NCI-H345 treated with DMSO at 0.1 percent for 48 hours (cell line): Measurements from ENCODE around the gene NAB1.
"Not testable (repeated sequence)": the region's sequence is repeated elsewhere in the genome, so short reads cannot be mapped to it uniquely, and the experiment has no call there.

Source experiments
- DNase-seq: peaks from one replicate; lab custom pipeline; 2025; ENCODE audit not compliant: unreplicated experiment; lab: John Stamatoyannopoulos, UW

NAB1 gene, protein sequence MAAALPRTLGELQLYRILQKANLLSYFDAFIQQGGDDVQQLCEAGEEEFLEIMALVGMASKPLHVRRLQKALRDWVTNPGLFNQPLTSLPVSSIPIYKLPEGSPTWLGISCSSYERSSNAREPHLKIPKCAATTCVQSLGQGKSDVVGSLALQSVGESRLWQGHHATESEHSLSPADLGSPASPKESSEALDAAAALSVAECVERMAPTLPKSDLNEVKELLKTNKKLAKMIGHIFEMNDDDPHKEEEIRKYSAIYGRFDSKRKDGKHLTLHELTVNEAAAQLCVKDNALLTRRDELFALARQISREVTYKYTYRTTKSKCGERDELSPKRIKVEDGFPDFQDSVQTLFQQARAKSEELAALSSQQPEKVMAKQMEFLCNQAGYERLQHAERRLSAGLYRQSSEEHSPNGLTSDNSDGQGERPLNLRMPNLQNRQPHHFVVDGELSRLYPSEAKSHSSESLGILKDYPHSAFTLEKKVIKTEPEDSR

DNA sequence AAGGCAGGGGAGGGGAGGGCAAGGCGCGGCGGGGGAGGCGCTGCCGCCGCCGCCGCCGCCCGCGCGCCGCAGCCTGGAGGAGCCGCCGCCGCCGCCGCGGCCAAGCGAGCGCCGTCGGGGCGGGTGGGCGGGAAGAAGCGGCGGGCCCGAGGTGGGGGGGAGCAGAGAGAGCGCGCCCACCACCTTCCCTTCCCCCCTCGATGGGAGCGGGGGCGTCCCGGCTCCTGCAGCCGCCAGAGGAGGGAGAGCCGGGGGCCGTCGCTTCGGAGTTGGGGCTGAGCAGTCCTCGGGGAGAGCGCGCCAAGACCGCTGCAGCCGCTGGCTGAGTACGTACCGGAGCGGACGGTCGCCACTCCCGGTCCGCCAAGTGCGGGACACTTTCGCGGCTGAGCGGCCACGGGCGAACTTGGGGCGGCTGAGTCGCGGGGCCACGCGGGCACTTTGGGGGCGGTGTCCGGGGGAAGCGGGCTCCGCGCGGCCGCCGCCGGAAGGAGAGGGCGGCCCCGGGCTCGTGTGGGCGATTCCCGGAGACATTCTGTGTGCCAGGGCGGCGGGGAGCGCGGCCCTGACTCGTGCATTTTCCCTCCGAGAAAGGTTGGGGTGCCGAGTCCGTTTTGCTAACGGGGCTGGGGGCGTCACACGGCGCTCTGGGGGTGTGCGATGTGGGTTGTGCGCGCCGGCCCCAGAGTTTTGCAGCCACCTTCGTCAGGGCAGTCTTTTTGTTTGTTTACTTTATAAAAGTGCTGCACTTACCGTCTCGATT, at the start of gene NAB1:
NAB1 (plus strand) TSS at position 49 of the 763 bp plus-strand sequence. CDS start 10,094 bp downstream, outside the sequence.
- DNase-seq, result peak; percentile 56

DNA sequence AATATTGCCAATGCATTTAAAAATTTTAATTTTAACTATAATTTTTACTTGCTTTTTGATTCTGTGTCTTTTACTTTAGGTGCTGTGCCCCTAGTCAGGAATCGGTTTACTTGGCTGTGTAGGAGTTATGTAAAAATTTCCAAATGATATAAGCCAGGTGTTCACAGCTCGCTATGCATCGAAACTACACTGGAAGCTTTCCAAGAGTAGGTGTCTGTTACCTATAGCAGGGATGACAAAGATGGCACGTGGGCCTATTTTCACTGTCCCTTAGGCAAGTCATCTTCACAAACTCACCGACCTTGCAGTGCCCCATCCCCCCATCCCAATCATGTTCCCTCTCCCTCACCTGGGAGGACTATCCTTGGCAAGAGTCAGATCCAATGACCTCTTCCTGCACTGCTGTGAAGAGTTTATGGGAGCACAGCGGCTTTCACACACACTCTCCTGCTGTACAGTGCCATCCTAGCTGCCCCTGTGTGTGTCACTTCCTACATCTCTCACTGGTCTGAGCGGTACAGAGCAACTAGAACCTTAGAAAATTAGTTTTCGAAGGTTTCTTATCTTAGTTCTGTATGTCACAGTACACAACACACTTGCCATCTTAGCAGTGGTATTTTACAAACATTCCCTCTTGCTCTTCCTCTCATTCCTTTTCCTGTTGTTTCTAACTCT, 49.2 kb upstream of the NAB1 start:
- no peak for DNase-seq

DNA sequence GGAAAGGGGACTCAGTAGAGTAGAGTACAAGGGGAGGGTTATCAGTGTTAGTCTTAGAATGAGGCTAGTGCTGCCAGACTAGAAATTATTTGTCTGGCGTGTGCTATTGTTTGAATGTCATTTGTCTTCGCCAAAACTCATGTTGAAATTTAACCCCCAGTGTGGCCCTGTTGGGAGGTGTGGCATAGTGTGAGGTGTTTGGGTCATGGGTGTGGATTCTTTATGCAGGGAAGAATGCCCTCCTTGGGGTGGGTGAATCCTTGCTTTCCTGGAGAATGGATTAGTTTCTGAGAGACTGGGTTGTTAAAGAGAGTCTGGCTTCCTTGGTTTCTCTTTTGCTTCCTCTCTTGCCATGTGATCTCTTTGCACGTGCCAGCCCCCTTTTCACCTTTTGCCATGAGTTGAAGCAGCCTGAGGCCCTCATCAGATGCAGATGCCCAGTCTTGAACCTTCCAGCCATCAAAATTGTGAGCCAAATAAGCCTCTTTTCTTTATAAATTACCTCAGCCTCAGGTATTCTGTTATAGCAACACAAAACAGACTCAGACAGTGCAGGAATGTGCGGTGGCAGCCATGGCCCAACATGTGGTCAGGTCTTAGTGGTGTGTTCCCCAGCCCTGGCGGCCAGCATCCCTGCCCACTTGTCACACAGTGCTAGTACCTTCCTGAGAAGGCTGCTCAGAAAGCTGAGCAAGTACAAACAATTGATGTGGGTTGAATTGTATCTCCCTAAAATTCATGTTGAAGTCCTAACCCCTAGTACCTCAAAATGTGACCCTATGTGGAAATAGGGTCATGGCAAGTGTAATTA, 48.4 kb upstream of the NAB1 start:
- DNase-seq, result no peak

DNA sequence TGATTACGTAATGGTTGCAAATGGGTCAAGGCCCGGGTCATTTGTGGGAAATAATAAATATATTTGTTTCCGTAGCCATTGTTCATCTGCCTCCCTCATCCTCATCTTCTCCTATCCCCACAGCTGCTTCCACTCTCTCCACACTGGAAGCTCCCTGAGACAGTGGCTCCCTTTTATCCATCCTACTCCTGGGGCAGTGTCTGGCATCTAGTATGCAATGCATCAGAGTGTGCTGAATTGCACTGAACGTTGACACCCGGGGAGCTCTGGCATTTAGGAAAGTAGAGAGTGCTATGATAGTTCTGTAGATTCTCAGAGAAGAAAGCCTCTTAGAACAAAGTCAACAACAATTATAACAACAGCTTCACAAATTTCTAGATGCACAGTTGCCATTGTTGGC, 45.5 kb upstream of the NAB1 start:
- no peak for DNase-seq

DNA sequence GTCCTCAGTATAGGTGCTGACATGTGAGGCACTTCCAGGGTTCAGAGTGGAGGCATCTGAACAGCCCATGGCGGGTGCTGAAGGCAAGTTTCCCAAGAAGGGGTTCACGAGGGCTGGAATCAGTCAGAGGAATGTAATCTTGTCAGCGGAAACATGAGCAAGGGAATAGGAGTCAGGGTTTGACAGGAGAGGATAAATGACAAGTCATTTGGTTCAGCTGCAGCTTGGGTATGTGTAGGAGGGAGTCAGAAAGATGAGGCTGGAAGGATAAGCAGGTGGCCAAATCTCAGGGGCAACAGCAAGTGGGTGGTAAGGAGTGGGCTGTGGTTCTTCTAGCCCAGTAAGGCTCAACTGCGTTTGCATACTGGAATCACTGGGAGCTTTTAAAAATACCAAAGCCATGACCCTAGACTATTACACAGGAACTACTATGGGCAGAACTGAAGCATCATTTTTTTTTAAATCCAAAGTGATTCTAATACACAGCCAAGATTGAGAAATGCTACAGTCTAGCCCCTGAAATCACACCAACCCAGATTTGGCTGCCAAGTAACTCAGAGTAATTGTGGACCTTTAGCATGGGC, 41.8 kb upstream of the NAB1 start:
- no peak for DNase-seq

DNA sequence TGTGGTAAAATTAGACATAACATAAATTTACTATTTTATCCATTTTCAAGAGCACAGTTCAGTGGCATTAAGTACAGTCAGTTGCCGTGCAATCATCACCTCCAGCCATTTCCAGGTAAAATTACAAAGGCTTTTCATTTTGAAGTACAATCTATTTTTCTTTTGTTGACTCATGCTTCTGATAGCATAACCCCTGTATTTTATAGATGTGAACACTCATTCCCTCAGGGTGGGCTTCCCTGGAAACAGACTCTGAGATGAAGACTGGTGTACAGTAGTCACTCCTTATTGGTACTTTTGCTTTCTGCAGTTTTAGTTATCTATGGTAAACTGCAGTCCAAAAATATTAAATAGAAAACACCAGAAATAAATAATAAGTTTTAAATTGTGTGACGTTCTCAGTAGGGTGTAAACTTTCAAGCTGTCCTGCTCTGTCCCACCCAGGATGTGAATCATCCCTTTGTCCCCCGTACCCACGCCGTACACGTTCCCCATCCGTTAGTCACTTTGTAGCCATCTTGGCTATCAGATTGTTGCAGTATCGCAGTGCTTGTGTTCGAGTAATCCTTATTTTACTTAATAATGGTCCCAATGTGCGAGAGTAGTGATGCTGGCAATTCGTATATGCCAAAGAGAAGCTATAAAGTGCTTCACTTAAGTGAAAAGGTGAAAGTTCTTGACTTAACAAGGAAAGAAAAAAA, 41.1 kb upstream of the NAB1 start:
- no peak for DNase-seq

DNA sequence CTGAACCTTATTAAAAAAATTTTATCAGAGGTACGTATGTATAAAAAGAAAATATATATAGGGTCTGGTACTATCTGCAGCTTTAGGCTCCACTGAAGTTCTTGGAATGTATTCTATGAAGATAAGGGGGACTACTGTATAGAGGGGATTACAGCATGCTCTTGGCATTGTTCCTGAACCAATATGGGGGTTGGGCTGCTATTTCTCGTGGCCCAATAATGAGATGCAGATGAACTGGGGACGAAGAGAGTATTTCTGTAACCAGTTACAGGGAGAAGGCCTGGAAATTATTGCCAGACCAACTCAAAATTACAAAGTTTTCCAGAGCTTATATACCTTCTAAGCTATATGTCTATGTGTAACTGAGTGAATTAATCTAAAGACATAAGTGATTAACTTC, 40.0 kb upstream of the NAB1 start:
- not testable (repeated sequence) for DNase-seq

DNA sequence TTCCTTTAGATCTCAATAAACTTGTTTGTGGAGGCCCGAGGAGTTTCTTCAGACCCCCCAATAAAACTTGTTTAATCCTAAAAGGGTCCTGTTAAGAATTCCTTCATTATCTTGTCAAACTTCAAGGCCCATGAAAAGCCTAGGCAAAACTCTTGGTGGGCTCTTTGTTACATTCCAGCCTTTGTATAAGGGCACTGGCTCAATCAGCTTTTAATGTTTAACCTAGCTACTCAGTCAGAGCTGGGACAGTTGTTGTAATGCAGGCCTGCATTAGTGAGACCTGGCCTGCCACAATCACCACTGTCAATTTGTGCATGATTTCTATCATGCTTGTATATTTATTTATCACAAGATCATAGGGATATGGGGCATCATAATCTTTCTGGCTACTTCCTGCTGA, 39.5 kb upstream of the NAB1 start:
- DNase-seq, result not testable (repeated sequence)

DNA sequence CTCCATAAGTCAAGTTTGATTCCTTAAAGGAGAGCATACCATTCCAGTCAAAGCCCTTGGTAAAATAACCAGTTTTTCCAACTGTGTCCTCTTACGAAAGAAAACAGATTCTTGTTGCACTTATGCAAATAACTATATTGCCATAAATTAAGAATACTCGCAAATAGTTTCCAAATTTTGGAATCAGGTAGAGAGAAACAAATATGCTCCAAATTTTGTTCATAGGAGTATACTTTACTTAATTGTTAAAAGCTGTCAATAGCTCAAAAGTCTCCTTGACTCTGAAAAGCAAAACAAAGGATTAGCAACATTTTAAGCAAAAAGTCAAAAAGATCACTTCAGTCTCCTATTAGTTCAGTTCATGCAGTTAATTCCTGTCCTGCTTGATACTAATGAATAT, 38.4 kb upstream of the NAB1 start:
- DNase-seq, result not testable (repeated sequence)

DNA sequence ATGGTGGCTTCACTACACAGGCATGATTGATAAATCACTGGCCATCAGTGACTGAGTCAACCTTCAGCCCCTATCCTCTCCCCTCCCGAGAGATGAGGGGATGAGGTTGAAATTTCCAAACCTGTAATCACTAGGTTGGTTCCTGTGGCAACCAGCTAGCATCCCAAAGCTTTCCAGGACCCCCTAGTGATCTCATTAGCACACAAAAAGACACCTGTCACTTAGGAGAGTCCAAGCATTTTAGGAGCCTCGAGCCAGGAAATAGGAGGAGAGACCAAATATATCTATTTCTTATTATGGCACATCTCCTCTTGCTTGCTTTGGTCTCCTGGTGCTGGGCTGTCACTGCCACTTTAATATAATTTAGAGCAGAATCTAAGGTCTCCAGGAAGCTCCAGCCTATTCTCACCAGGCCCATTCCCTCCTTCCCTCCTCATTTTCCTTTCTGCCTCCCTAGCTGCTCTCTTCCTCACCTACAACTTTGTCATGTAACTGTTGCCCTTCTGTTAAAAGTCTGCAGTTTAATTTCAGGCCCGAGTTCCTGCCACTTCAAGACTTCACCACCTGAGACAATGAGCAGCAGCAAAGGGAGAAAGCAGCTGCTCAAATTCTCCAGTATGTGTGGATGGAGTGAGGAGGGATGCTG, 33.2 kb upstream of the NAB1 start:
- DNase-seq, result peak; percentile 75

DNA sequence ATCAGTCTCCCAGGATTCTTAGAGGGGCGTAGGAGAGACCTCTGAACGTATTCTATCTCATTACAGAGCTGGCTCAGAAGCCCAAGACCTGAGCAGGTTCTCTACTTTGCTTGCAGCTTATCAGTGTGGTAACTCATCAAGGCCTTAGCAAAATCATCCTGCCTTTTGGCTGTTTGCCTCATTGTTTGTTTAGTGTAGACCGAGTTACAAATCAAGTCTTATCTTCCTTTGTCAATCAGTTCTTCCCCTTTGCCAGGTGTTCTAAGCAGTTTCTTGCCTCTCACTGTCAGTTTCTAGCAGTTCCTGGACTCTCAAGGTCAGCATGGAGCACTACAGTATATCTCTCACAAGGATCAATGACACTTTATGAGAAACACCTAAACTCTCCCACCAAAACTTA, 30.9 kb upstream of the NAB1 start:
- DNase-seq, result no peak

DNA sequence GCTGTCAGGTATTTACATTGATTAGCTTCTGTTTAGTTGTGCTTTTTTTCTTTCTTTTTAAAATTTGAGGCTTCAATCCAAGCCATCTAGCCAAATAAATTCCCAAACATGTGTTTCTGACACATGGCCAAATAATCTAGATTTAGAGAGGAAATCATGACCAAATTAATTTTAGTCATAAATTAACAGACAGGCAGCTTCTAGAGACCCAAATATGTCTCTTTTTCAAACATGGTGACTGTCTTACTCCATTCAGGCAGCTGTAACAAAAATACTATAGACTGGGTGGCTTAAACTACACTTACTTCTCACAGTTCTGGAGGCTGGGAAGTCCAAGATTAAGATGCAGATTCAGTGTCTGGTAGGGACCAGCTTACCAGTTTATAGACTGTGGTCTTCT, 23.2 kb upstream of the NAB1 start:
- DNase-seq, result no peak

DNA sequence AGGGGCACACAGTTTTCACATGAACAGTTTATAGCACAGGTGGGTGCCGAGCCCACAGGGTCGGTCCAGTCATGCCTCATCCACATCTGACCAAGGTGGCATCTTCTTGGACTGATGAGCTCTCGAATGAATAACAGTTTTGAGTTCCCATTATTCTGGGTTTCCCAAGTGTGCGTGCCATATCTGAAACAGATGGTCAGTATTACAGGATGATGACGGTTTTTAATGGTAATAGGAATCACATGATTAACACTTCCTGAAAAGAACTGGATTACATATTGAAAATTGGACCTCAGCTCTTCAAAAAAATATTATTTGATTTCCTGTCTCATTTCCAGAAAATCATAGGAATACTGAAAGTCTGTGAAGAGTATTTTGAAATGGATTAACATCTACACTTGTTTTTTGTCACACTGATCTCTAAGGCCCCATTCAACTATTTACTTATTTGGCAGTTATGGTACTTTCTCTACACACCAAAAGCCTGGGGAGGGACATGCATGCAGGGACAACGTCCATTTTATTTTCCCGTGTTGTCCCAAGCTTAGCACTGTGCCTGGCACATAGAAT, 22.2 kb upstream of the NAB1 start:
- no peak for DNase-seq

DNA sequence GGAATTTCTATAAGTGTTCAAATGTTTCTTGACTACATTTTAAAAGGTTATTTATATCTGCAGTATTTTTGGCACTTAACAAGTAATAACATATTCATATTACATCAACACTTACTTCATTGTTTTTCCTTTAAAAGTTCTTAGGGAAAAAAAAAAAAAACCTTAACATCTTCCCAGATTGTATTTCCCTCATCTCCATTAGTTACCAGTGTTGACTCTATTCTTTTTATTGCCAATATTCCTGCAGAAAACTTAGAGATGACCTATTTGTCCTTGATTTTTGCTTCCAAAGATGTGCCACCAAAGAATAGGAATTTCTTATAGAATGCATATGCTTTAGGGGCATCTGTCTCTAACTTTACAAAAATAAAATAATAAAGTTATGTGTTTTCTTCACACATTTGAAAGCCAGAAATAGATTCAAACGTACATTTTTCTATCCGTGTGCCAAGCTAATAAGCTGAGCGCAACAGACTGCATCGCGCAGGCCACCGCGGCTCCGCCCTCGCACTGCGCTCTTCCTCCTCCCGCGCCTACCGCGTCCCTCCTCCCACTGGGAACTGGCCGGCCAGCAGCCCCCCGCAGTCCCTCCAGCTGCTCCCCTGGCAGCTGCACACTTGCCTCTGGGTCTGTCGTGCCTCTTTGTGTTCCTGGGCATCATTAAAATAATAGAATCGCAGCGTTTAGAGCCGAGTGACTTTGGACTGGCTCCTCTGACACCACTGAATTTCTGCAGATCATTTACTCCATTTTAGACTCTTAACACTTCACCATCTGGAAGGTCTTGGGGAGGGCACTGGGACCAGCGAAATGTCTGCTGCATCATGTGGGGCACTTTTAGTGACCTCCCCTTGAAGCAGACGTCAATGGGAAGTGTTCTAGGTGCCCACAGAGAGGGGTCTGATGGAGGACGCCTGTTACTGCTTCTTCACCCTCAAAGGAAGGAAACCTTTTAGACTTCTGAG, 21.2 kb upstream of the NAB1 start:
- peak; percentile 80 for DNase-seq

DNA sequence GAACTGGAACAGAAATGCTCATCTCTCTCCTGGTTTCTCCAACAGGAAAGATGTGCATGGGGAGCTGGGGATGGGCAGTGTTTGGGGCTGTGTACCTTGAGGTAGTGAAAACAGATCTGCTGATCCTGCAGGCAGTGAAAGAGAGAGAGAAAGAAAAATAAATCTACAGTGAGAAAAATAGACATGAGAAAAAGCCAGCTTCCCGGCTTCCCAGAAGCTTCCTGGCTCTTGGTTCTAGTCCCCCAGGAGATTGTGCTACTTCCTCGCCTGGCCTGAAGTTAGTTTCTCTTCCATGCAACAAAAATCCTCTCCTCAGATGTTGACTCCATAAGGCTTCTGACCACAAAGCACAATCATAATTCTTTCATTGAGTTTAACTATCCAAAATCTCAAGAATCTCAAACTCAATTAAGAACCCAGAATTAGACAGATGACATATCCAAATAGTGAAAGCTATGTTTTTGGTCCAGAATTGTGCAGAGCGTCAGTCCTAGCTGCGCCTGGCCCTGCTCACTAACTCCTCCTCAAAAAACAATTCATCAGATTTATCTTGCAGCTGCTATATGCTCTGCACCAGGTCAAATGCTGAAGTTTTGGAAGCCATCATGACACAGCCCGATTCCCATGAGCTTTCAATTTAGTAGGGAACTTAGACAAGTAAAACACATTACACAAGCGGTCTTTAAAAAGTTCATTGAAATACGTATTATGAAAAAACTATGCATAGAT, 20.1 kb upstream of the NAB1 start:
- no peak for DNase-seq

DNA sequence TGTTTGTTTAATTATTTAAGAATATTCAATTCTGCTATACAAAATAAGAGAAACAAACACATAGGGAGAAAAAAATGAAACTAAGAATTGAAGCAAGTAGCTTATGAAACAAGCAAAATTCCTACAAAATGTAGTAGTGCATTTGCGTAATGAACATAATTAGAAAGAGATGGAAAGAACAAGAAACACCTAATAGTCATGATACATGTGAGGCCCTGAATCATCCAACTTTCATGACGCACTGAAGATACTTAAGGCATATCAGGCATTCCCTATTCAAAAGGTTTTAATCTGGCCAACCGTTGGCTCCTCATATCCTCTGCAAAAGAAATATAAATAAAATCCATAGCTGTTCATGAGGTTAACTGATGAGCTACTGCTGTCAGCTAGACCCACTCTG, 14.5 kb upstream of the NAB1 start:
- DNase-seq, result no peak

DNA sequence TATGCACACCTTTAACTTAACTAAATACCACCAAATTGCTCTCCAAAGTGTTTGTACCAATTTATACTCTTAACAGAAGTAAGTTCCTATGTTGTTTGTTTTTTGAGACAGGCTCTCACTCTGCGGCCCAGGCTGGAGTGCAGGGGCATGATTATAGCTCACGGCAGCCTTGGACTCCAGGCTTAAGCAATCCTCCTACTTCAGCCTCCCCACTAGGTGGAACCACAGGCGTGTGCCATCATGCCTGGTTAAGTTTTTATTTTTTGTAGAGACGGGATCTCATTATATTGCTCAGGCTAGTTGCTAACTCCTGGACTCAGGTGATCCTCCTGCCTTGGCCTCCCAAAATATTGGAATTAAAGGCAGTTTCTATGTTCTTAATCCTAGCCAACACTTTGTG, 13.1 kb upstream of the NAB1 start:
- no peak for DNase-seq
